ENCODE data around the gene SLFN5. TPM values are rescaled to one million over a fixed set of nuclear protein-coding genes. Genes with fewer than 3 reads are reported as not detected.

The SLFN5 gene
- total and polyA plus RNA-seq, 7 donors: 1.2 to 26.2 (median 23.0) TPM

DNA sequence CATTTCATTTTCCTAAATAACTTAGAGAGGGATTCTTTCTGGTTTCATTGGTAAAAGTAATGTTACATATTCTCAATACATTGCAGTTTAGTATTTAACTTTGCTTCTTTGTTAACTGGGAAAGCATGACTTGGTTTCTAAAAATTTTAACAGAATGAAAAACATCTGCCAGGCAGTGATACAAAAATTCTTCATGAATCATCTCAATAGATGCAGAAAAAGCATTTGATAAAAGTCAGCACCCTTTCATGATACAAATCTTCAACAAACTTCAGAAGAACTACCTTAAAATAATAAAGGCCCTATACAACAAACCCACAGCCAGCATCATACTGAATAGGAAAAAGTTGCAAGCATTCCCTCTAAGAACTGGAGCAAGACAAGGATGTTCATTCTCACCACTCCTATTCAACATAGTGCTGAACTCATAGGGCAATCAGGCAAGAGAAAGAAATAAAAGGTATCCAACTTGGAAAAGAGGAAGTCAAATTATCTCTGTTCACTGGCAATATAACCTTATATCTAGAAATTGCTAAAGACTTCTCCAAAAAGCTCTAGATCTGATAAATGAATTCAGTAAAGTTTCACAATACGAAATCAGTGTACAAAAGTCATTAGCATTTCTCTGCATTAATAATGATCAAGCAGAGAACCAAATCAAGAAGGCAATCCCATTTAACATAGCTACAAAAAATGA is 50.4 kb downstream of the SLFN5 start:
- Histone ChIP-seq H3K9me3 (no peaks in the 10 kb centered on the region), H3K4me3 (no peak overlapping the region), H3K27me3 (no peaks in the 10 kb centered on the region), H3K4me1 (no peaks in the 10 kb centered on the region), H3K36me3 (no peaks in the 10 kb centered on the region), H3K27ac (no peak overlapping the region)
- 71 to 74% methylated on average over 1 of the region's 1 CpG for WGBS, 2 donors
- DNase-seq: no peak
- intact Hi-C loops (cut with DNase I): no loop called here
- TF ChIP-seq, protein P1, sequence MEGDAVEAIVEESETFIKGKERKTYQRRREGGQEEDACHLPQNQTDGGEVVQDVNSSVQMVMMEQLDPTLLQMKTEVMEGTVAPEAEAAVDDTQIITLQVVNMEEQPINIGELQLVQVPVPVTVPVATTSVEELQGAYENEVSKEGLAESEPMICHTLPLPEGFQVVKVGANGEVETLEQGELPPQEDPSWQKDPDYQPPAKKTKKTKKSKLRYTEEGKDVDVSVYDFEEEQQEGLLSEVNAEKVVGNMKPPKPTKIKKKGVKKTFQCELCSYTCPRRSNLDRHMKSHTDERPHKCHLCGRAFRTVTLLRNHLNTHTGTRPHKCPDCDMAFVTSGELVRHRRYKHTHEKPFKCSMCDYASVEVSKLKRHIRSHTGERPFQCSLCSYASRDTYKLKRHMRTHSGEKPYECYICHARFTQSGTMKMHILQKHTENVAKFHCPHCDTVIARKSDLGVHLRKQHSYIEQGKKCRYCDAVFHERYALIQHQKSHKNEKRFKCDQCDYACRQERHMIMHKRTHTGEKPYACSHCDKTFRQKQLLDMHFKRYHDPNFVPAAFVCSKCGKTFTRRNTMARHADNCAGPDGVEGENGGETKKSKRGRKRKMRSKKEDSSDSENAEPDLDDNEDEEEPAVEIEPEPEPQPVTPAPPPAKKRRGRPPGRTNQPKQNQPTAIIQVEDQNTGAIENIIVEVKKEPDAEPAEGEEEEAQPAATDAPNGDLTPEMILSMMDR (IDR thresholded peaks at IDR 0.05): no peak

DNA sequence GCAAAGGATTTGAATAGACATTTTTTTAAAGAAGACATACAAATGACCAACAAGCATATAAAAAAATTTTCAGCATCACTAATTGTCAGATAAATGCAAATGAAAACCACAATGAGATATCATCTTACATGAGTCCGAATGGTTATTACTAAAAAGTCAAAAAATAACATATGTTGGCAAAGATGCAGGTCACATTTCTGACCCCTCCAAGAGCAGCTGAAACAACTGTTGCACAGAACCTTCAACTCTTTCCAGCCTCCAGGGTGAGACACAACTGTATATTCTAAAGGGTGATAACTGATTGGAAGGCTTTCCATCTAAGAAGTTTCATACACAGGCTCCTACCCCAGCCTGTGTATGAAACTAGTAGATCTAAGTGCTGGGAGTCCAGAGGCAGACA is 51.9 kb downstream of the SLFN5 start:
- intact Hi-C loops (cut with DNase I): no loop called here
- Histone ChIP-seq H3K36me3 (no peaks in the 10 kb centered on the region), H3K9me3 (no peaks in the 10 kb centered on the region), H3K4me3 (no peak overlapping the region), H3K4me1 (no peaks in the 10 kb centered on the region), H3K27ac (no peak overlapping the region), H3K27me3 (no peaks in the 10 kb centered on the region)
- no peak for TF ChIP-seq POLR2AphosphoS5 (IDR thresholded peaks at IDR 0.05)
- no peak for TF ChIP-seq EP300 (IDR thresholded peaks at IDR 0.05)
- TF ChIP-seq, protein P1 (IDR thresholded peaks at IDR 0.05): no peak
- TF ChIP-seq POLR2A (IDR thresholded peaks at IDR 0.05): no peak
- no peak for DNase-seq
- 92 to 93% methylated on average over 1 of the region's 1 CpG for WGBS, 2 donors

DNA sequence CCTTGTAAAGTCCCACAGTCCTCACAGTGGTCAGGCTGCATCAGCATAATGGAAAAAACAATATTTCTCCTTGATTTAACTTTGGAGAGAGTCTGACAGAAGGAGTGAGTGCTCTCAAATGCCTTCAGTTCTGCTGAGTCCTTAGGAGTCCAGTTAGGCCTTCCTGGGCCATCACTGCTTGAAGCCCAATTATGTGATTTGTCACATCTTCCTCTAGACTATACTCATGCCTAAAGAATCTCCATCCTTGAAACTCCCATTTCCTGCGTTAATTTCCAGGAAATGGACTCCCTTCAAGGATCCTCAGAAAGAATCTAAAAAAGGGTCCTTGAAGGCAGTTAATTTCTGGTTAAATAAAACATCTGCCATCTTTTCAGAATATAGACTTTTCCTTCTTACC is 52.8 kb downstream of the SLFN5 start:
- TF ChIP-seq EP300 (IDR thresholded peaks at IDR 0.05) (no peak), POLR2A (IDR thresholded peaks at IDR 0.05) (no peak), POLR2AphosphoS5 (IDR thresholded peaks at IDR 0.05) (no peak)
- TF ChIP-seq, protein P1 (IDR thresholded peaks at IDR 0.05): no peak
- Histone ChIP-seq H3K4me3 (no peak overlapping the region), H3K27ac (no peak overlapping the region), H3K27me3 (no peaks in the 10 kb centered on the region), H3K36me3 (no peaks in the 10 kb centered on the region), H3K9me3 (no peaks in the 10 kb centered on the region), H3K4me1 (no peaks in the 10 kb centered on the region)
- 87 to 97% methylated on average over 1 of the region's 1 CpG for WGBS, 2 donors
- intact Hi-C loops (cut with DNase I): no loop called here
- no peak for DNase-seq

DNA sequence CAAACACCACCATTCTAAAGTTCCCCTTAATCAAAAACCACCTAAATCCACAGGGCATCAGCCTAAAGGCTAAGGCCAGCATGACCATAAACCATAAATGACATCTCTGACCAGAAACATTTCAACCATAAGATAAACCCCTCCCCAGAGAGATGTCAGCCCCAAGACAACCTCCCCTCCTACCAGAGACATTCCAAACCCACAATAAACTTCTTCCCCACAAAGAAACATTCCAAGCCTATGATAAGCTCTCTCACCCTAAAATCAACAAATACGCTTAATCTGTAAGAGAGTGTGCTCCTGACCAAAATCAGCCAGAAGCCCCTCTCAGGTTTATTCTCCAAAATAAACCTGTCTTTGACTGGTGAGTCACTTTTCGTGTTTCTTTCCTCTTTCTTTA is 54.8 kb downstream of the SLFN5 start:
- no peaks in the 10 kb centered on the region for H3K4me1 ChIP-seq
- H3K27me3 ChIP-seq: no peaks in the 10 kb centered on the region
- DNase-seq: no peak
- no peaks in the 10 kb centered on the region for H3K9me3 ChIP-seq
- H3K4me3 ChIP-seq: no peak overlapping the region
- H3K36me3 ChIP-seq: no peaks in the 10 kb centered on the region
- TF ChIP-seq POLR2A (IDR thresholded peaks at IDR 0.05): no peak
- TF ChIP-seq POLR2AphosphoS5 (IDR thresholded peaks at IDR 0.05): no peak
- TF ChIP-seq, protein P1 (IDR thresholded peaks at IDR 0.05): no peak
- TF ChIP-seq EP300 (IDR thresholded peaks at IDR 0.05): no peak
- WGBS, 2 donors: 86 to 88% methylated on average over 2 of the region's 2 CpGs
- intact Hi-C loops (cut with DNase I): no loop called here
- H3K27ac ChIP-seq: no peak overlapping the region

DNA sequence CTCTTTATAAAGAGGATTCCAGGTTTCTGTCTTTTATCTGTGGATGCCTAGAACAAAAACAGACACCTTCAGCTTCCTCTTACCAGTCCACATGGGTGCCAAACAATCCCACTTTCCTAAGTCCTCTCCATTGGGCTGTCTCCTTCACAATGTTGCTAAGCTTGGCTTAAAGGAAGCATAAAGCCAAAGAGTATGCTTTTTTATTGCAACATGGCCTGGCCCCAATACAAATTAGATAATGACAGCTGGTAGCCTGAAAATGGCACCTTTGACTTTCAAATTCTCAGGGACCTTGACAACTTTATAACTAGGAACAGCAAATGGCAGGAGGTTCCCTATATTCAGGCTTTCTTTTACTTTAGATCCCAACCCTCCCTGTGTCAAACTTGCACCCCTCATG is 55.8 kb downstream of the SLFN5 start:
- H3K27ac ChIP-seq: no peak overlapping the region
- H3K27me3 ChIP-seq: no peaks in the 10 kb centered on the region
- intact Hi-C loops (cut with DNase I): no loop called here
- no peaks in the 10 kb centered on the region for H3K36me3 ChIP-seq
- no peaks in the 10 kb centered on the region for H3K4me1 ChIP-seq
- no peak for TF ChIP-seq EP300 (IDR thresholded peaks at IDR 0.05)
- TF ChIP-seq, protein P1 (IDR thresholded peaks at IDR 0.05): no peak
- no peak for TF ChIP-seq POLR2A (IDR thresholded peaks at IDR 0.05)
- no peak for TF ChIP-seq POLR2AphosphoS5 (IDR thresholded peaks at IDR 0.05)
- H3K4me3 ChIP-seq: no peak overlapping the region
- H3K9me3 ChIP-seq: peaks cover 0 to 3% (median 0%) of the 10 kb centered on the region in 4 donors
- DNase-seq: no peak
